ENCODE results near the gene PRPF40A.
"Not testable (repeated sequence)": the region's sequence is repeated elsewhere in the genome, so short reads cannot be mapped to it uniquely, and the experiment has no call there.

DNA sequence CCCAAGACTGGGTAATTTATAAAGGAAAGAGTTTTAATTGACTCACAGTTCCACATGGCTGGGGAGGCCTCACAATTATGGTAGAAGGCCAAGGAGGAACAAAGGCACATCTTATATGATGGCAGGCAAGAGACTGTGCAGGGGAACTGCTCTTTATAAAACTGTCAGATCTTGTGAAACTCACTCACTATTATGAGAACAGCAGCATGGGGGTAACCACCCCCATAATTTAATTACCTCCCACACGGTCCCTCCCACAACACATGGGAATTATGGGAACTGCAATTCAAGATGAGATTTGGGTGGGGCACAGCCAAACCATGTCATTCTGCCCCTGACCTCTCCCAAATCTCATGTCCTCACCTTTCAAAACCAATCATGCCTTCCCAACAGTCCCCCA lies 20.2 kb upstream of the PRPF40A start:
- TF ChIP-seq, protein P1, sequence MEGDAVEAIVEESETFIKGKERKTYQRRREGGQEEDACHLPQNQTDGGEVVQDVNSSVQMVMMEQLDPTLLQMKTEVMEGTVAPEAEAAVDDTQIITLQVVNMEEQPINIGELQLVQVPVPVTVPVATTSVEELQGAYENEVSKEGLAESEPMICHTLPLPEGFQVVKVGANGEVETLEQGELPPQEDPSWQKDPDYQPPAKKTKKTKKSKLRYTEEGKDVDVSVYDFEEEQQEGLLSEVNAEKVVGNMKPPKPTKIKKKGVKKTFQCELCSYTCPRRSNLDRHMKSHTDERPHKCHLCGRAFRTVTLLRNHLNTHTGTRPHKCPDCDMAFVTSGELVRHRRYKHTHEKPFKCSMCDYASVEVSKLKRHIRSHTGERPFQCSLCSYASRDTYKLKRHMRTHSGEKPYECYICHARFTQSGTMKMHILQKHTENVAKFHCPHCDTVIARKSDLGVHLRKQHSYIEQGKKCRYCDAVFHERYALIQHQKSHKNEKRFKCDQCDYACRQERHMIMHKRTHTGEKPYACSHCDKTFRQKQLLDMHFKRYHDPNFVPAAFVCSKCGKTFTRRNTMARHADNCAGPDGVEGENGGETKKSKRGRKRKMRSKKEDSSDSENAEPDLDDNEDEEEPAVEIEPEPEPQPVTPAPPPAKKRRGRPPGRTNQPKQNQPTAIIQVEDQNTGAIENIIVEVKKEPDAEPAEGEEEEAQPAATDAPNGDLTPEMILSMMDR (IDR thresholded peaks at IDR 0.05; ENCODE audit: poor library complexity) = not testable (repeated sequence)
- TF ChIP-seq EZH2phosphoT487 (IDR thresholded peaks at IDR 0.05; ENCODE audit: low read depth, severe bottlenecking, unreplicated experiment) = not testable (repeated sequence)
